Mucosa of rectum (tissue), 2 donors: ENCODE data around the gene BYSL.
A peak's percentile ranks its signal among the peaks of the same experiment; 100 is the strongest.

Source experiments
- H3K27ac ChIP-seq, 2 donors: one replicate each; pipeline ENCODE4 v1.7.0; 2013; ENCODE audit warnings: inconsistent platforms in 2 of 2, low read depth in 2 of 2, low read length in 2 of 2
- H3K27me3 ChIP-seq, 2 donors: one replicate each; pipeline ENCODE4 v1.7.0; 2013; ENCODE audit warnings: low read length in 2 of 2; ENCODE audit not compliant: control insufficient read depth in 2 of 2, insufficient read depth in 2 of 2
- H3K36me3 ChIP-seq, 2 donors: one replicate each; pipeline ENCODE4 v1.7.0; 2013; ENCODE audit warnings: low read length in 2 of 2; ENCODE audit not compliant: control insufficient read depth in 2 of 2, insufficient read depth in 2 of 2
- H3K4me1 ChIP-seq, 2 donors: one replicate each; pipeline ENCODE4 v1.7.0; 2013; ENCODE audit warnings: low read length in 2 of 2, mild to moderate bottlenecking in 1 of 2; ENCODE audit not compliant: control insufficient read depth in 2 of 2, insufficient read depth in 2 of 2
- H3K4me3 ChIP-seq, 2 donors: one replicate each; pipeline ENCODE4 v1.7.0; 2013; ENCODE audit warnings: low read length in 2 of 2
- H3K9ac ChIP-seq, 2 donors: one replicate each; pipeline ENCODE4 v1.7.0; 2013; ENCODE audit warnings: low read length in 2 of 2, low read depth in 1 of 2, mild to moderate bottlenecking in 1 of 2
- H3K9me3 ChIP-seq, 2 donors: one replicate each; pipeline ENCODE4 v1.7.0; 2013; ENCODE audit warnings: low read length in 2 of 2; ENCODE audit not compliant: control insufficient read depth in 2 of 2
- donor health status: healthy.
- donor health status: Normal muscosa, but diverticular disease.

Gene BYSL

GRCh38 chr6:41935685-41936072, 14.4 kb downstream of the BYSL start:
- H3K27ac ChIP-seq: peak overlapping the region in 1 of 2 donors; percentile 48
- no peak overlapping the region for H3K9ac ChIP-seq
- peaks cover 23 to 36% of the 10 kb centered on the region in 2 donors for H3K4me1 ChIP-seq
- no peak overlapping the region for H3K4me3 ChIP-seq
- H3K27me3 ChIP-seq: no peaks in the 10 kb centered on the region
- no peaks in the 10 kb centered on the region for H3K9me3 ChIP-seq
- H3K36me3 ChIP-seq: peaks cover 34 to 56% of the 10 kb centered on the region in 2 donors

- no peaks in the 10 kb centered on the region for H3K9me3 ChIP-seq
- H3K27ac ChIP-seq: peak overlapping the region in 1 of 2 donors; percentile 48
- H3K27me3 ChIP-seq: no peaks in the 10 kb centered on the region
- H3K36me3 ChIP-seq: peaks cover 30 to 51% of the 10 kb centered on the region in 2 donors
- H3K4me3 ChIP-seq: no peak overlapping the region
- no peak overlapping the region for H3K9ac ChIP-seq
- H3K4me1 ChIP-seq: peaks cover 23 to 36% of the 10 kb centered on the region in 2 donors
These were observed 15.0 kb downstream of the BYSL start for GRCh38 chr6:41936073-41936837.

GRCh38 chr6:41937472-41937860, 16.2 kb downstream of the BYSL start:
- H3K4me3 ChIP-seq: no peak overlapping the region
- H3K27ac ChIP-seq: no peak overlapping the region
- no peaks in the 10 kb centered on the region for H3K27me3 ChIP-seq
- H3K4me1 ChIP-seq: peaks cover 29 to 38% of the 10 kb centered on the region in 2 donors
- H3K9ac ChIP-seq: no peak overlapping the region
- H3K36me3 ChIP-seq: peaks cover 18 to 40% of the 10 kb centered on the region in 2 donors
- H3K9me3 ChIP-seq: no peaks in the 10 kb centered on the region

- peaks cover 31 to 38% of the 10 kb centered on the region in 2 donors for H3K4me1 ChIP-seq
- H3K27ac ChIP-seq: peak overlapping the region in 1 of 2 donors; percentile 86
- H3K4me3 ChIP-seq: peak overlapping the region in 1 of 2 donors; percentile 41
- H3K9me3 ChIP-seq: no peaks in the 10 kb centered on the region
- H3K9ac ChIP-seq: no peak overlapping the region
- peaks cover 13 to 34% of the 10 kb centered on the region in 2 donors for H3K36me3 ChIP-seq
- H3K27me3 ChIP-seq: no peaks in the 10 kb centered on the region
These were observed 16.7 kb downstream of the BYSL start for GRCh38 chr6:41937861-41938574.

- no peak overlapping the region for H3K9ac ChIP-seq
These were observed 17.4 kb downstream of the BYSL start for GRCh38 chr6:41938590-41939175.

GRCh38 chr6:41939176-41939847, 18.0 kb downstream of the BYSL start:
- Histone ChIP-seq H3K9ac (peak overlapping the region in 1 of 2 donors; percentile 9), H3K27ac (peak overlapping the region; percentile 38 to 86), H3K36me3 (peaks cover 9 to 26% of the 10 kb centered on the region in 2 donors), H3K27me3 (no peaks in the 10 kb centered on the region), H3K9me3 (no peaks in the 10 kb centered on the region), H3K4me1 (peaks cover 31 to 38% of the 10 kb centered on the region in 2 donors), H3K4me3 (peak overlapping the region in 1 of 2 donors; percentile 93)

More at GRCh38 chr6:41938590-41939175, 17.4 kb downstream of the BYSL start:
- peaks cover 12 to 31% of the 10 kb centered on the region in 2 donors for H3K36me3 ChIP-seq
- peak overlapping the region in 1 of 2 donors; percentile 86 for H3K27ac ChIP-seq
- H3K27me3 ChIP-seq: no peaks in the 10 kb centered on the region
- peak overlapping the region in 1 of 2 donors; percentile 93 for H3K4me3 ChIP-seq
- H3K4me1 ChIP-seq: peaks cover 31 to 38% of the 10 kb centered on the region in 2 donors
- no peaks in the 10 kb centered on the region for H3K9me3 ChIP-seq

GRCh38 chr6:41939848-41940758, 18.8 kb downstream of the BYSL start:
- Histone ChIP-seq H3K9me3 (no peaks in the 10 kb centered on the region), H3K36me3 (peaks cover under 1 to 18% of the 10 kb centered on the region in 2 donors), H3K4me3 (peak overlapping the region; percentile 77 to 93), H3K27ac (peak overlapping the region; percentile 81 to 86), H3K27me3 (no peaks in the 10 kb centered on the region), H3K4me1 (peaks cover 31 to 38% of the 10 kb centered on the region in 2 donors), H3K9ac (peak overlapping the region; percentile 72 to 74)

GRCh38 chr6:41940759-41941279, 19.5 kb downstream of the BYSL start:
- Histone ChIP-seq H3K27ac (peak overlapping the region; percentile 81 to 86), H3K36me3 (peaks cover 0 to 12% of the 10 kb centered on the region in 2 donors), H3K4me1 (peaks cover 31 to 36% of the 10 kb centered on the region in 2 donors), H3K9ac (peak overlapping the region; percentile 72 to 74), H3K4me3 (peak overlapping the region; percentile 77 to 93), H3K9me3 (no peaks in the 10 kb centered on the region), H3K27me3 (no peaks in the 10 kb centered on the region)
